K562 (cell line): ENCODE measurements around the gene CSF2RB. TPM values are rescaled to one million over a fixed set of nuclear protein-coding genes. Genes with fewer than 3 reads are reported as not detected.
A peak's percentile ranks its signal among the peaks of the same experiment; 100 is the strongest.

Experiments used
- ATAC-seq: fragments of 200-7000 bp; cut with Tn5 transposase; 3 replicates; pipeline ENCODE4 v1.9.1; 2020; ENCODE audit warnings: moderate library complexity
- Bru-seq: library from RNA; stranded (reverse); fragments of 400-500 nt; gene quantifications from one replicate; lab custom pipeline; 2021; lab: Mats Ljungman, UMichigan
- BruChase-seq, 2 experiments: library from RNA; stranded (reverse); fragments of 400-500 nt; gene quantifications; one replicate each; lab custom pipeline; 2021; lab: Mats Ljungman, UMichigan
- BruUV-seq: library from RNA; stranded (reverse); fragments of 400-500 nt; replicated peaks from 2 replicates; lab custom pipeline; 2021; lab: Mats Ljungman, UMichigan
- CTCF ChIA-PET: fragments of 300-600 bp; formaldehyde crosslinking; extraction: SDS; loops from one replicate; lab custom pipeline; 2021; ENCODE audit warnings: low intra/inter-chr PET ratio; lab: Yijun Ruan, JAX
- POLR2A ChIA-PET: fragments of 300-600, 350-650 bp; sonication (Branson Sonifier 250); formaldehyde crosslinking; extraction: SDS; loops from one replicate; lab custom pipeline; 2021; ENCODE audit warnings: antibody characterized with exemption, inconsistent platforms; lab: Yijun Ruan, JAX
- DNase-seq, 4 experiments: peaks; one replicate each; pipeline versions ENCODE4 v3.0.0 to v3.0.0-alpha.2; 2011 to 2018; ENCODE audit warnings: low spot score in 3 of 4, mixed read lengths in 3 of 4; ENCODE audit errors: extremely low read depth in 1 of 4
- FAIRE-seq: peaks from 2 replicates; lab custom pipeline; 2011; peaks lifted over from hg19 to GRCh38; lab: Jason Lieb, UNC
- H2AFZ ChIP-seq: 2 replicates; pipeline ENCODE4 v1.6.0; 2011; ENCODE audit warnings: low read depth, low read length, control low read depth, inconsistent platforms
- H3K27ac ChIP-seq: fragments of 200-600 bp; 3 replicates; pipeline ENCODE4 v1.8.0; 2011; ENCODE audit warnings: low read depth, mild to moderate bottlenecking, control low read depth, inconsistent platforms, low read length, moderate library complexity, mixed read lengths; ENCODE audit errors: extremely low read depth
- H3K27me3 ChIP-seq, 2 experiments: fragments of 300-600 bp in 1 of 2; 2 replicates in 1 of 2; 3 replicates in 1 of 2; pipeline versions ENCODE4 v1.6.0 to v1.8.0; 2011; ENCODE audit warnings: inconsistent platforms in 2 of 2, low read length in 2 of 2, mild to moderate bottlenecking in 1 of 2, mixed read lengths in 1 of 2, moderate library complexity in 1 of 2; ENCODE audit not compliant: control insufficient read depth in 2 of 2, insufficient read depth in 2 of 2
- H3K36me3 ChIP-seq: fragments of 300-600 bp; 3 replicates; pipeline ENCODE4 v1.8.0; 2011; ENCODE audit warnings: mild to moderate bottlenecking, low read length, inconsistent platforms; ENCODE audit not compliant: control insufficient read depth, insufficient read depth
- H3K4me1 ChIP-seq, 2 experiments: fragments of 200-600 bp in 1 of 2; replicated peaks in 1 of 2; 2 replicates in 1 of 2; 3 replicates in 1 of 2; pipeline versions ENCODE4 v1.5.1 to v1.8.0; 2011; ENCODE audit warnings: inconsistent platforms in 2 of 2, low read length in 2 of 2, mild to moderate bottlenecking in 1 of 2, mixed read lengths in 1 of 2, moderate library complexity in 1 of 2; ENCODE audit not compliant: control insufficient read depth in 2 of 2, insufficient read depth in 2 of 2
- H3K4me2 ChIP-seq: 2 replicates; pipeline ENCODE4 v1.6.1; 2011; ENCODE audit warnings: low read length, control low read depth, inconsistent platforms, mixed read lengths; ENCODE audit not compliant: insufficient read depth
- H3K4me3 ChIP-seq: fragments of 200-600 bp; sonication (generic), shearing (Covaris generic); 2 replicates; pipeline ENCODE4 v1.5.1; 2016; ENCODE audit warnings: control low read depth, inconsistent platforms
- H3K79me2 ChIP-seq: fragments of 200-600 bp; 3 replicates; pipeline ENCODE4 v1.8.0; 2011; ENCODE audit warnings: low read length, inconsistent platforms; ENCODE audit not compliant: control insufficient read depth, insufficient read depth
- H3K9ac ChIP-seq, 2 experiments: 2 replicates each; pipeline versions ENCODE4 v1.6.0 to v1.6.1; 2011; ENCODE audit warnings: low read depth in 2 of 2, low read length in 2 of 2, control low read depth in 1 of 2, inconsistent platforms in 1 of 2, mild to moderate bottlenecking in 1 of 2, mixed read lengths in 1 of 2; ENCODE audit not compliant: insufficient read depth in 1 of 2
- H3K9me1 ChIP-seq: one replicate; pipeline ENCODE4 v1.6.0; 2011; ENCODE audit warnings: inconsistent platforms, mild to moderate bottlenecking, low read length, moderate library complexity; ENCODE audit not compliant: control insufficient read depth, insufficient read depth
- H3K9me3 ChIP-seq: replicated peaks from 2 replicates; pipeline ENCODE4 v1.5.1; 2011; ENCODE audit warnings: low read depth, low read length, inconsistent platforms; ENCODE audit not compliant: control insufficient read depth, insufficient read depth
- H4K20me1 ChIP-seq: replicated peaks from 2 replicates; pipeline ENCODE4 v1.6.1; 2011; ENCODE audit warnings: low read length, inconsistent platforms, mixed read lengths; ENCODE audit not compliant: control insufficient read depth, insufficient read depth
- GTF2F1 ChIP-seq: IDR thresholded peaks from 2 replicates; pipeline ENCODE4 v1.6.1; 2011; ENCODE audit warnings: low read depth, low read length, improper control_type of control experiment
- LCOR ChIP-seq: sonication (generic); formaldehyde crosslinking; IDR thresholded peaks from 2 replicates; pipeline ENCODE4 v1.8.0; 2022; ENCODE audit warnings: mild to moderate bottlenecking, missing genetic modification reagents
- PCBP1 ChIP-seq: fragments of 200-400 bp; formaldehyde crosslinking; IDR thresholded peaks from 2 replicates; pipeline ENCODE4 v1.6.1; 2018; ENCODE audit warnings: mild to moderate bottlenecking, low read depth, low read length; ENCODE audit not compliant: poor library complexity, severe bottlenecking
- PHF8 ChIP-seq: fragments of 200-600 bp; sonication (generic); IDR thresholded peaks from 2 replicates; pipeline ENCODE4 v1.6.1; 2012; ENCODE audit warnings: mixed run types, mild to moderate bottlenecking, inconsistent platforms, low read length, moderate library complexity, borderline replicate concordance
- SMAD3 ChIP-seq: fragments of 450-650 bp; formaldehyde crosslinking; conservative IDR thresholded peaks from 2 replicates; pipeline ENCODE4 v1.4.0; 2020; ENCODE audit warnings: mild to moderate bottlenecking
- SMARCA5 ChIP-seq: fragments of 450-650 bp; IDR thresholded peaks from 2 replicates; pipeline ENCODE4 v1.6.1; 2016
- SREBF2 ChIP-seq: sonication (generic); formaldehyde crosslinking; IDR thresholded peaks from 2 replicates; pipeline ENCODE4 v1.4.0; 2020; ENCODE audit warnings: mild to moderate bottlenecking, missing genetic modification reagents
- ZNF12 ChIP-seq: sonication (generic); formaldehyde crosslinking; IDR thresholded peaks from 2 replicates; pipeline ENCODE4 v1.4.0; 2020; ENCODE audit warnings: mild to moderate bottlenecking, missing genetic modification reagents
- ZNF224 ChIP-seq: sonication (generic); formaldehyde crosslinking; IDR thresholded peaks from 2 replicates; pipeline ENCODE4 v1.8.0; 2022; ENCODE audit warnings: mild to moderate bottlenecking, missing genetic modification reagents
- ZNF3 ChIP-seq: fragments of 250-450 bp; sonication (Bioruptor Pico); IDR thresholded peaks from 2 replicates; pipeline ENCODE4 v1.5.0; 2021; ENCODE audit warnings: mild to moderate bottlenecking, moderate library complexity
- WGBS: fragments of 100-300 bp; shearing (Covaris generic); methylation state at CpG from one replicate; pipeline ENCODE4 v1.1.6; 2016; ENCODE audit warnings: low coverage, mixed read lengths; ENCODE audit not compliant: insufficient coverage; ENCODE audit errors: missing lambda C conversion rate; 5-methylcytosine and 5-hydroxymethylcytosine counted together
- in situ Hi-C: fragments of 300-500 bp; cut with MboI; formaldehyde crosslinking; loops from 4 replicates; pipeline ENCODE4 v1.15.0; 2018; ENCODE audit warnings: inconsistent platforms, mixed read lengths
- intact Hi-C: fragments of 100-400 bp; cut with micrococcal nuclease; formaldehyde crosslinking; loops from 2 replicates; pipeline ENCODE4 v1.14.2; 2022
- long read RNA-seq, 3 experiments: library from polyadenylated mRNA in 2 of 3; library from RNA in 1 of 3; unstranded in 2 of 3; stranded (forward) in 1 of 3; transcript quantifications; one replicate each; pipeline ENCODE4 v2.0.0, GENCODE V29; 2019 to 2022
- polyA minus RNA-seq, 3 experiments: library from RNA; depleted of rRNA, polyadenylated mRNA; stranded (reverse); fragments of >200 nt; gene quantifications; 2 replicates each; pipeline ENCODE4 v1.2.3, GENCODE V29; 2011
- polyA plus RNA-seq, 8 experiments: library from polyadenylated mRNA; depleted of rRNA in 4 of 8; stranded (reverse) in 5 of 8; unstranded in 3 of 8; fragments of >200 nt; fragmentation: Nextera tagmentation in 2 of 8; fragmentation: Illumina TruSeq in 1 of 8; extraction: Ambion mirVana in 2 of 8; extraction: Trizol in 1 of 8; gene quantifications; 2 replicates each; pipeline versions ENCODE4 v1.2.1 to v1.2.3, GENCODE V29; 2011 to 2014; ENCODE audit warnings: inconsistent platforms in 1 of 8, missing spikeins in 1 of 8
- total RNA-seq, 7 experiments: library from RNA; depleted of rRNA in 6 of 7; stranded (reverse); fragments of >200 nt in 6 of 7; fragmentation: Illumina TruSeq in 2 of 7; extraction: Trizol in 2 of 7; gene quantifications; 2 replicates each; pipeline versions ENCODE4 v1.2.1 to v1.2.3, GENCODE V29; 2011 to 2021; ENCODE audit warnings: low replicate concordance in 1 of 7
- TF ChIP-seq, protein P1 (sequence below), 3 experiments: IDR thresholded peaks in 2 of 3; conservative IDR thresholded peaks in 1 of 3; 2 replicates each; pipeline ENCODE4 v1.5.1; 2011 to 2012; ENCODE audit warnings: low read length in 3 of 3, mild to moderate bottlenecking in 3 of 3, control low read depth in 2 of 3, improper control_type of control experiment in 1 of 3, inconsistent platforms in 1 of 3, low read depth in 1 of 3, mixed read lengths in 1 of 3, moderate library complexity in 1 of 3; ENCODE audit not compliant: insufficient read depth in 2 of 3
- TF ChIP-seq, protein P2 (sequence below): sonication (generic); formaldehyde crosslinking; IDR thresholded peaks from 2 replicates; pipeline ENCODE4 v1.8.0; 2022; ENCODE audit warnings: missing genetic modification reagents, mild to moderate bottlenecking, borderline replicate concordance
- TF ChIP-seq, protein P3 (sequence below): sonication (generic); formaldehyde crosslinking; IDR thresholded peaks from 2 replicates; pipeline ENCODE4 v1.9.0; 2022; ENCODE audit warnings: mild to moderate bottlenecking, missing genetic modification reagents

CSF2RB gene
- not detected in 2 replicates for total RNA-seq (2011; cell fraction: chromatin; rRNA removed; ENCODE audit: low replicate concordance)
- total RNA-seq (2011; cell fraction: nucleolus; rRNA removed): under 0.01 TPM in 1 of 2 replicates, not detected in the other
- total RNA-seq (2011; cell fraction: nucleoplasm; rRNA removed): not detected in 2 replicates
- total RNA-seq (2014; rRNA removed) (0.36 and 0.61 TPM in 2 replicates), total RNA-seq (2014; rRNA removed; fragmentation: Illumina TruSeq; extraction: Trizol) (0.26 and 0.29 TPM in 2 replicates), total RNA-seq (2015; rRNA removed; fragmentation: Illumina TruSeq; extraction: Trizol) (0.62 and 0.72 TPM in 2 replicates), total RNA-seq (2021) (0.60 and 1.0 TPM in 2 replicates), polyA plus RNA-seq (2011; rRNA removed) (0.04 and 0.16 TPM in 2 replicates), polyA plus RNA-seq (2014; fragmentation: Illumina TruSeq; extraction: Trizol) (0.54 and 0.62 TPM in 2 replicates), polyA plus RNA-seq (2014; fragmentation: Nextera tagmentation; extraction: Ambion mirVana) (under 1 TPM; 0.06 to 0.07 TPM), polyA plus RNA-seq (2014; rRNA removed) (0.54 and 0.74 TPM in 2 replicates), polyA minus RNA-seq (2011; rRNA and poly(A)+ RNA removed) (0.07 and 0.09 TPM in 2 replicates), Bru-seq, nascent RNA (percentile 28 among the genes with signal in this experiment), BruChase-seq, experiment 1, labeled RNA remaining after a 2-hour chase (percentile 33 among the genes with signal in this experiment), BruChase-seq, experiment 2, labeled RNA remaining after a 6-hour chase (percentile 37 among the genes with signal in this experiment)
- 0.12 and 0.24 TPM in 2 replicates for polyA plus RNA-seq (2011; cell fraction: cytosol; rRNA removed)
- 0.17 and 0.20 TPM in 2 replicates for polyA plus RNA-seq (2011; cell fraction: nucleus; rRNA removed)
- 0.48 and 1.3 TPM in 2 replicates for polyA plus RNA-seq (2012)
- not detected in 2 replicates for polyA minus RNA-seq (2011; cell fraction: cytosol; rRNA and poly(A)+ RNA removed)
- 0.13 and 0.22 TPM in 2 replicates for polyA minus RNA-seq (2011; cell fraction: nucleus; rRNA and poly(A)+ RNA removed)
- long read RNA-seq, experiment 1: 0 reads
- long read RNA-seq, experiment 2, partial matches to known transcripts: 1 of 1 reads
- long read RNA-seq, experiment 2, other reads (novel, unspliced or antisense): 0 of 1 reads
- long read RNA-seq, experiment 3: 0 reads

DNA sequence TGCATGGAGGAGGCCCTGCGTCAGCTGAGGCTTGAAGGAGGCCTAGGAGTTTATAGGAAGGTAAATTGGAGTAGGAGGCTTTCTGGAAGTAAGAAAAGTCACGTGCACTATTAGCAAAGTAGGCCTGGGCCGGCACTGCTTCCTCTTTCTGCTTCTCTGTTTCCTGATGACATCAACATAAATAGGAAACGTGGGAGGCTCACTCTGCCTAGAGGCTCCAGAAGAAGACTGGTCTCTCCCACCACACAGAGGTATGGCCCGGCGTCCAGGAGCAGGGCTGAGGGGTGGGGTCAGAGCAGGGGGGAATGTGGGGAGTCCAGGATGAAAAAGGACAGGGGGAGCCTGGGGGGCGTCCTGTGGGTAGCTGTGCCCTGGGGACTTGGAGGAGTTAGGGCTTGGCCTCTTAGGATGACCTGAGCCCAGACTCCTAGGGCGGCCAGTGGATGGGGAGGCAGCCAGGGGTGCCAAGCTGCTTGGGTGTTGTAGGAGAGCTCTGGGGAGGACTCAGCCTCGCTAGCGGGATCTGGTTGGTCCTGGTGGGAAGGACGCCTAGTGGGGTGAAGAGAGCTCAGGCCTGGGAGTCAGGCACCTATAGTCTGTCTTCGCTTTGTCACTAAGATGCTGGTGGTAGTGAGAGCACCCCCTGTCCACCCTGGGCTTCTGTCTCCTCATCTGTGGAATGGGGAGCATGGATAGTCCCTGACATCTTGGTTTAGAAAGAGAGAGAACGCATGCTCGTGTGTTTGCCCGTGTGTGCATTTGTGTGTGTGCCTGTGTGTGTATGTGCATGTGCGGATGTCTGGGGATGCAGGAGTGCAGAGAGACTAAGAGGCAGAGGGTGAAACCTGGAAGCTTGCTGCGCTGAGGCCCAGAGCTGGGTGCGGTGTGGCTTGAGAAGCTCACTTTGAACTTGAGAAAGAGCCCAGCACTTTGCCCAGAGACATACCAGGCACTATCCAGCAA is at the start of gene CSF2RB:
TSS of gene CSF2RB (plus strand) at position 202 of the 963 bp plus-strand sequence. CDS start 8,580 bp downstream, outside the sequence.
- Histone ChIP-seq H3K27ac (no peak within 1 kb of the TSS), H4K20me1 (no peaks in the 10 kb centered on the region), H3K27me3 (peaks cover 0 to 4% of the 10 kb centered on the region in 2 experiments; a peak in 2 of 5 replicates), H3K79me2 (no peaks in the 10 kb centered on the region), H3K4me3 (no peak within 1 kb of the TSS), H3K4me1 (peaks cover 0 to 5% of the 10 kb centered on the region in 2 experiments; a peak in 2 of 5 replicates), H3K9me1 (no peaks in the 10 kb centered on the region), H3K36me3 (no peaks in the 10 kb centered on the region), H3K4me2 (no peak within 1 kb of the TSS), H3K9me3 (no peaks in the 10 kb centered on the region), H2AFZ (no peak within 1 kb of the TSS), H3K9ac (no peak within 1 kb of the TSS; a peak in 1 of 4 replicates)
- DNase-seq: peak in 1 of 4 experiments; percentile 11
- intact Hi-C loops: no loop called here
- 8% methylated on average over 13 of the region's 18 CpGs for WGBS
- peak; percentile 61; the same call in 2 of the 3 replicates for ATAC-seq
- CTCF ChIA-PET: no interaction called here
- FAIRE-seq: no peak
- POLR2A ChIA-PET: no interaction called here
- no TSS peak for BruUV-seq
- in situ Hi-C loops: no loop called here
- TF ChIP-seq SMARCA5 (no peak), ZNF3 (CRISPR knock-in tag) (no peak), SREBF2 (CRISPR knock-in tag) (no peak), PCBP1 (no peak), LCOR (no peak), ZNF12 (CRISPR knock-in tag) (no peak), ZNF224 (no peak), GTF2F1 (no peak), SMAD3 (CRISPR knock-in tag) (no peak), PHF8 (no peak)
- TF ChIP-seq, protein P1, sequence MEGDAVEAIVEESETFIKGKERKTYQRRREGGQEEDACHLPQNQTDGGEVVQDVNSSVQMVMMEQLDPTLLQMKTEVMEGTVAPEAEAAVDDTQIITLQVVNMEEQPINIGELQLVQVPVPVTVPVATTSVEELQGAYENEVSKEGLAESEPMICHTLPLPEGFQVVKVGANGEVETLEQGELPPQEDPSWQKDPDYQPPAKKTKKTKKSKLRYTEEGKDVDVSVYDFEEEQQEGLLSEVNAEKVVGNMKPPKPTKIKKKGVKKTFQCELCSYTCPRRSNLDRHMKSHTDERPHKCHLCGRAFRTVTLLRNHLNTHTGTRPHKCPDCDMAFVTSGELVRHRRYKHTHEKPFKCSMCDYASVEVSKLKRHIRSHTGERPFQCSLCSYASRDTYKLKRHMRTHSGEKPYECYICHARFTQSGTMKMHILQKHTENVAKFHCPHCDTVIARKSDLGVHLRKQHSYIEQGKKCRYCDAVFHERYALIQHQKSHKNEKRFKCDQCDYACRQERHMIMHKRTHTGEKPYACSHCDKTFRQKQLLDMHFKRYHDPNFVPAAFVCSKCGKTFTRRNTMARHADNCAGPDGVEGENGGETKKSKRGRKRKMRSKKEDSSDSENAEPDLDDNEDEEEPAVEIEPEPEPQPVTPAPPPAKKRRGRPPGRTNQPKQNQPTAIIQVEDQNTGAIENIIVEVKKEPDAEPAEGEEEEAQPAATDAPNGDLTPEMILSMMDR (IDR thresholded peaks at IDR 0.05 in 2 of 3, conservative IDR thresholded peaks at IDR 0.05 in 1 of 3; ENCODE audit: insufficient read depth in 2 of 3, low read depth in 1 of 3, low read length in 3 of 3): no peak
- TF ChIP-seq, protein P2, sequence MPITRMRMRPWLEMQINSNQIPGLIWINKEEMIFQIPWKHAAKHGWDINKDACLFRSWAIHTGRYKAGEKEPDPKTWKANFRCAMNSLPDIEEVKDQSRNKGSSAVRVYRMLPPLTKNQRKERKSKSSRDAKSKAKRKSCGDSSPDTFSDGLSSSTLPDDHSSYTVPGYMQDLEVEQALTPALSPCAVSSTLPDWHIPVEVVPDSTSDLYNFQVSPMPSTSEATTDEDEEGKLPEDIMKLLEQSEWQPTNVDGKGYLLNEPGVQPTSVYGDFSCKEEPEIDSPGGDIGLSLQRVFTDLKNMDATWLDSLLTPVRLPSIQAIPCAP (CRISPR knock-in tag): no peak
- TF ChIP-seq, protein P3, sequence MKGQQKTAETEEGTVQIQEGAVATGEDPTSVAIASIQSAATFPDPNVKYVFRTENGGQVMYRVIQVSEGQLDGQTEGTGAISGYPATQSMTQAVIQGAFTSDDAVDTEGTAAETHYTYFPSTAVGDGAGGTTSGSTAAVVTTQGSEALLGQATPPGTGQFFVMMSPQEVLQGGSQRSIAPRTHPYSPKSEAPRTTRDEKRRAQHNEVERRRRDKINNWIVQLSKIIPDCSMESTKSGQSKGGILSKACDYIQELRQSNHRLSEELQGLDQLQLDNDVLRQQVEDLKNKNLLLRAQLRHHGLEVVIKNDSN (CRISPR knock-in tag): peak; percentile 47; the same call in 1 of the 2 replicates
